CD14-positive monocyte (primary cell): ENCODE measurements around the gene TAF15. TPM values are rescaled to one million over a fixed set of nuclear protein-coding genes. Genes with fewer than 3 reads are reported as not detected.

ENCODE experiments used
- DNase-seq, 3 donors: peaks; one replicate each; pipeline ENCODE4 v3.0.0-alpha.2; 2011 to 2022
- H2AFZ ChIP-seq: 2 replicates; pipeline ENCODE4 v1.6.0; 2012; ENCODE audit warnings: mild to moderate bottlenecking, low read depth, low read length, inconsistent platforms; ENCODE audit not compliant: insufficient read depth, poor library complexity, severe bottlenecking
- H3K27ac ChIP-seq, 2 donors: 1 replicate in 1 of 2; 2 replicates in 1 of 2; pipeline ENCODE4 v1.5.1; 2012 to 2013; ENCODE audit warnings: low read length in 2 of 2, control low read depth in 1 of 2, inconsistent platforms in 1 of 2, low read depth in 1 of 2, mild to moderate bottlenecking in 1 of 2
- H3K27me3 ChIP-seq, 2 donors: one replicate each; pipeline versions ENCODE4 v1.6.0 to v1.6.1; 2011 to 2013; ENCODE audit warnings: low read length in 2 of 2; ENCODE audit not compliant: control insufficient read depth in 2 of 2, insufficient read depth in 2 of 2
- H3K36me3 ChIP-seq, 2 donors: replicated peaks in 1 of 2; 1 replicate in 1 of 2; 2 replicates in 1 of 2; pipeline versions ENCODE4 v1.5.1 to v1.6.1; 2012 to 2013; ENCODE audit warnings: low read length in 2 of 2, control low read depth in 1 of 2, inconsistent platforms in 1 of 2, mild to moderate bottlenecking in 1 of 2; ENCODE audit not compliant: insufficient read depth in 2 of 2, control insufficient read depth in 1 of 2
- H3K4me1 ChIP-seq, 2 donors: 1 replicate in 1 of 2; 2 replicates in 1 of 2; pipeline versions ENCODE4 v1.5.1 to v1.6.1; 2012 to 2013; ENCODE audit warnings: low read length in 2 of 2, control low read depth in 1 of 2, inconsistent platforms in 1 of 2, mild to moderate bottlenecking in 1 of 2, moderate library complexity in 1 of 2; ENCODE audit not compliant: insufficient read depth in 2 of 2, control insufficient read depth in 1 of 2
- H3K4me2 ChIP-seq: replicated peaks from 2 replicates; pipeline ENCODE3; 2012; ENCODE audit warnings: low read length, moderate library complexity, mild to moderate bottlenecking; ENCODE audit not compliant: poor library complexity, severe bottlenecking; ENCODE audit errors: extremely low read depth
- H3K4me3 ChIP-seq, 3 experiments: fragments of 200-600 bp in 1 of 3; sonication (generic) in 1 of 3; replicated peaks in 1 of 3; 1 replicate in 2 of 3; 2 replicates in 1 of 3; pipeline ENCODE4 v1.5.1; 2011 to 2013; ENCODE audit warnings: low read length in 3 of 3, mild to moderate bottlenecking in 3 of 3, control low read depth in 2 of 3, low read depth in 2 of 3, inconsistent platforms in 1 of 3, moderate library complexity in 1 of 3
- H3K79me2 ChIP-seq: 2 replicates; pipeline ENCODE4 v1.6.0; 2012; ENCODE audit warnings: mild to moderate bottlenecking, control low read depth, inconsistent platforms, low read length, moderate library complexity; ENCODE audit not compliant: insufficient read depth
- H3K9ac ChIP-seq: 2 replicates; pipeline ENCODE4 v1.6.0; 2017; ENCODE audit warnings: low read length, mild to moderate bottlenecking; ENCODE audit not compliant: insufficient read depth, poor library complexity, severe bottlenecking
- H3K9me3 ChIP-seq, 2 donors: replicated peaks in 1 of 2; 1 replicate in 1 of 2; 2 replicates in 1 of 2; pipeline versions ENCODE4 v1.5.1 to v1.6.1; 2012 to 2013; ENCODE audit warnings: low read length in 2 of 2, control low read depth in 1 of 2; ENCODE audit not compliant: control insufficient read depth in 1 of 2, insufficient read depth in 1 of 2
- H4K20me1 ChIP-seq: 2 replicates; pipeline ENCODE4 v1.6.0; 2012; ENCODE audit warnings: mild to moderate bottlenecking, low read length, control low read depth, moderate library complexity; ENCODE audit not compliant: insufficient read depth
- H3K27ac Mint-ChIP-seq, 7 donors: one replicate each; pipeline ENCODE4 v1.8.0; 2020; ENCODE audit warnings: mild to moderate bottlenecking in 7 of 7, mixed read lengths in 7 of 7, moderate library complexity in 6 of 7, inconsistent platforms in 2 of 7
- H3K27me3 Mint-ChIP-seq, 3 donors: one replicate each; pipeline ENCODE4 v1.8.0; 2021 to 2022; ENCODE audit warnings: low read depth in 3 of 3, mild to moderate bottlenecking in 3 of 3, mixed read lengths in 3 of 3, moderate library complexity in 3 of 3, inconsistent platforms in 1 of 3
- H3K36me3 Mint-ChIP-seq, 2 donors: one replicate each; pipeline ENCODE4 v1.8.0; 2020; ENCODE audit warnings: mixed read lengths in 2 of 2, inconsistent platforms in 1 of 2, mild to moderate bottlenecking in 1 of 2
- H3K4me1 Mint-ChIP-seq: one replicate; pipeline ENCODE4 v1.8.0; 2020; ENCODE audit warnings: mild to moderate bottlenecking, mixed read lengths
- H3K4me3 Mint-ChIP-seq, 2 donors: one replicate each; pipeline ENCODE4 v1.8.0; 2020; ENCODE audit warnings: mild to moderate bottlenecking in 2 of 2, mixed read lengths in 2 of 2, moderate library complexity in 1 of 2
- H3K9me3 Mint-ChIP-seq, 7 donors: one replicate each; pipeline ENCODE4 v1.8.0; 2020 to 2022; ENCODE audit warnings: mixed read lengths in 7 of 7, mild to moderate bottlenecking in 6 of 7, moderate library complexity in 6 of 7, inconsistent platforms in 2 of 7
- WGBS: methylation state at CpG from one replicate; pipeline ENCODE4 v1.1.5; 2013; ENCODE audit warnings: missing lambda C conversion rate; ENCODE audit not compliant: insufficient coverage; 5-methylcytosine and 5-hydroxymethylcytosine counted together
- intact Hi-C, 2 donors: fragments of 100-400 bp; cut with micrococcal nuclease; formaldehyde crosslinking; loops; one replicate each; pipeline versions ENCODE4 v1.15.0 to v1.15.1; 2023
- polyA minus RNA-seq: library from RNA; depleted of rRNA, polyadenylated mRNA; stranded (reverse); fragments of >200 nt; gene quantifications from 2 replicates; pipeline ENCODE4 v1.2.3, GENCODE V29; 2012
- polyA plus RNA-seq, 3 donors: library from polyadenylated mRNA; depleted of rRNA in 1 of 3; unstranded in 2 of 3; stranded (reverse) in 1 of 3; fragments of 300-500 nt in 2 of 3; fragments of >200 nt in 1 of 3; fragmentation: Illumina TruSeq in 2 of 3; gene quantifications; 1 replicate in 2 of 3; 2 replicates in 1 of 3; pipeline ENCODE4 v1.2.3, GENCODE V29; 2012 to 2021
- total RNA-seq, 12 experiments: library from RNA in 1 of 12; stranded (reverse) in 1 of 12; fragments of 120-200 nt in 1 of 12; gene quantifications; one replicate each; pipeline ENCODE4 v1.2.4 and lab custom pipeline; 2013 to 2026; ENCODE audit warnings: mixed read lengths in 6 of 12, inconsistent platforms in 1 of 12
- TF ChIP-seq, protein P1 (sequence below): fragments of 200-600 bp; IDR thresholded peaks from one replicate; pipeline ENCODE4 v1.8.0; 2022; ENCODE audit warnings: antibody characterized with exemption, mild to moderate bottlenecking

The TAF15 gene
- 36.9 TPM for total RNA-seq (2013)
- polyA plus RNA-seq (10 to 100 TPM in 2 of 3 donors, 1 to 10 TPM in 1; 6.0 to 50.6 (median 16.3) TPM), polyA minus RNA-seq (33.1 and 51.8 TPM in 2 replicates), total RNA-seq (lab: John Stamatoyannopoulos, UW) (14.8 to 44.6 (median 31.5) reads per million in 11 experiments)

GRCh38 chr17:35808962-35809854 lies at the start of gene TAF15:
Gene TAF15 (plus strand): TSS chr17:35809484. CDS start chr17:35809570, 86 bp downstream.
- DNase-seq: peak; percentile 97 to 99 (median 98)
- Mint-ChIP-seq H3K9me3 (no peaks in the 10 kb centered on the region), H3K27ac (peak within 1 kb of the TSS; percentile 92 to 99 (median 97)), H3K4me3 (peak within 1 kb of the TSS; percentile 96 to 99), H3K4me1 (peaks cover 45% of the 10 kb centered on the region), H3K27me3 (no peaks in the 10 kb centered on the region), H3K36me3 (peaks cover 5 to 7% of the 10 kb centered on the region in 2 donors)
- H3K9me3 ChIP-seq: no peaks in the 10 kb centered on the region
- peak within 1 kb of the TSS; percentile 97 for H3K4me2 ChIP-seq
- H3K9ac ChIP-seq: peak within 1 kb of the TSS; percentile 93
- TF ChIP-seq, protein P1, sequence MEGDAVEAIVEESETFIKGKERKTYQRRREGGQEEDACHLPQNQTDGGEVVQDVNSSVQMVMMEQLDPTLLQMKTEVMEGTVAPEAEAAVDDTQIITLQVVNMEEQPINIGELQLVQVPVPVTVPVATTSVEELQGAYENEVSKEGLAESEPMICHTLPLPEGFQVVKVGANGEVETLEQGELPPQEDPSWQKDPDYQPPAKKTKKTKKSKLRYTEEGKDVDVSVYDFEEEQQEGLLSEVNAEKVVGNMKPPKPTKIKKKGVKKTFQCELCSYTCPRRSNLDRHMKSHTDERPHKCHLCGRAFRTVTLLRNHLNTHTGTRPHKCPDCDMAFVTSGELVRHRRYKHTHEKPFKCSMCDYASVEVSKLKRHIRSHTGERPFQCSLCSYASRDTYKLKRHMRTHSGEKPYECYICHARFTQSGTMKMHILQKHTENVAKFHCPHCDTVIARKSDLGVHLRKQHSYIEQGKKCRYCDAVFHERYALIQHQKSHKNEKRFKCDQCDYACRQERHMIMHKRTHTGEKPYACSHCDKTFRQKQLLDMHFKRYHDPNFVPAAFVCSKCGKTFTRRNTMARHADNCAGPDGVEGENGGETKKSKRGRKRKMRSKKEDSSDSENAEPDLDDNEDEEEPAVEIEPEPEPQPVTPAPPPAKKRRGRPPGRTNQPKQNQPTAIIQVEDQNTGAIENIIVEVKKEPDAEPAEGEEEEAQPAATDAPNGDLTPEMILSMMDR: peak; percentile 62
- intact Hi-C loops: loop anchor here in 1 of 2 donors (2.0 to 10.0 kb wide), 2 partner anchors 44 to 264 kb away; no protein-coding TSS in a partner anchor
- H3K79me2 ChIP-seq: peaks cover 49% of the 10 kb centered on the region
- no peaks in the 10 kb centered on the region for H3K36me3 ChIP-seq
- H3K4me3 ChIP-seq: peak within 1 kb of the TSS; percentile 56 to 92 (median 90)
- H3K27me3 ChIP-seq: no peaks in the 10 kb centered on the region
- peak within 1 kb of the TSS; percentile 91 to 92 for H3K27ac ChIP-seq
- peak within 1 kb of the TSS; percentile 77 for H2AFZ ChIP-seq
- 0% methylated on average over 52 of the region's 71 CpGs for WGBS
- peaks cover 28 to 44% of the 10 kb centered on the region in 2 donors for H3K4me1 ChIP-seq
- peaks cover 43% of the 10 kb centered on the region for H4K20me1 ChIP-seq

DNA sequence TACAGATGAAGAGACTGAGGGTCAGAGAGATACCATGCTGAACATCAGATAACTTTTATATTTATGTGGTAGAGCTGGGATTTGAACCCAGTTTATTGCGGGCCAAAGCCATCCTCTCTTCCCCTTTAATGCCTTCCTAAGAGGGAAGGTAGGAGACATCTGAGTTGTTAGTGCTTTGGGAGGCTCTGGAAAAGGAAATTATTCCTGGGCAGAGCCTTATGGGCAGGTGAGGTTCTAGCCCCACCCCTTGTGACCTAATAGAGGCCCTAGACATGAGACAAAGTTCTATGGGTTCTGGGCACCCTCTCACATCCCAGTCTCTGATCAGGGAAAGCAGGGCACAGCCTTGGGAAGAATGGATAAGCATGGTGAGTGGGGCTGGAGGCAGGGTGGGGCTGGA lies 48.7 kb upstream of the TAF15 start, which contains the start of gene C17orf50:
C17orf50 (plus strand) TSS at position 301 of the 400 bp plus-strand sequence; CDS start at position 356, 55 bp downstream.
- intact Hi-C loops: no loop called here
- peaks cover 14% of the 10 kb centered on the region for H3K4me1 Mint-ChIP-seq
- WGBS: no CpG with 5 or more reads among the region's 1 CpG

More for the DNA sequence above, 48.7 kb upstream of the TAF15 start, which contains the start of gene C17orf50:
- Mint-ChIP-seq H3K36me3 (no peaks in the 10 kb centered on the region), H3K27me3 (peaks cover 17 to 25% (median 24%) of the 10 kb centered on the region in 3 donors), H3K4me3 (no peak within 1 kb of the TSS), H3K9me3 (peaks cover 0 to 7% (median 2%) of the 10 kb centered on the region in 7 donors), H3K27ac (no peak within 1 kb of the TSS)
- TF ChIP-seq, protein P1: no peak
- no peaks in the 10 kb centered on the region for H3K36me3 ChIP-seq
- H3K9ac ChIP-seq: no peak within 1 kb of the TSS
- H3K4me2 ChIP-seq: no peak within 1 kb of the TSS
- DNase-seq: no peak
- H2AFZ ChIP-seq: no peak within 1 kb of the TSS
- no peak within 1 kb of the TSS for H3K4me3 ChIP-seq
- H3K27ac ChIP-seq: no peak within 1 kb of the TSS
- H3K79me2 ChIP-seq: no peaks in the 10 kb centered on the region
- no peaks in the 10 kb centered on the region for H3K9me3 ChIP-seq
- peaks cover 9 to 13% of the 10 kb centered on the region in 2 donors for H3K4me1 ChIP-seq
- H3K27me3 ChIP-seq: peaks cover 3 to 13% of the 10 kb centered on the region in 2 donors
- H4K20me1 ChIP-seq: no peaks in the 10 kb centered on the region
